Suppressor macrophage (primary cell): ENCODE results near the gene ELP4.

Source experiments
- DNase-seq, 4 experiments: peaks; one replicate each; pipeline ENCODE4 v3.0.0-alpha.2; 2020 to 2022

The ELP4 gene

DNA sequence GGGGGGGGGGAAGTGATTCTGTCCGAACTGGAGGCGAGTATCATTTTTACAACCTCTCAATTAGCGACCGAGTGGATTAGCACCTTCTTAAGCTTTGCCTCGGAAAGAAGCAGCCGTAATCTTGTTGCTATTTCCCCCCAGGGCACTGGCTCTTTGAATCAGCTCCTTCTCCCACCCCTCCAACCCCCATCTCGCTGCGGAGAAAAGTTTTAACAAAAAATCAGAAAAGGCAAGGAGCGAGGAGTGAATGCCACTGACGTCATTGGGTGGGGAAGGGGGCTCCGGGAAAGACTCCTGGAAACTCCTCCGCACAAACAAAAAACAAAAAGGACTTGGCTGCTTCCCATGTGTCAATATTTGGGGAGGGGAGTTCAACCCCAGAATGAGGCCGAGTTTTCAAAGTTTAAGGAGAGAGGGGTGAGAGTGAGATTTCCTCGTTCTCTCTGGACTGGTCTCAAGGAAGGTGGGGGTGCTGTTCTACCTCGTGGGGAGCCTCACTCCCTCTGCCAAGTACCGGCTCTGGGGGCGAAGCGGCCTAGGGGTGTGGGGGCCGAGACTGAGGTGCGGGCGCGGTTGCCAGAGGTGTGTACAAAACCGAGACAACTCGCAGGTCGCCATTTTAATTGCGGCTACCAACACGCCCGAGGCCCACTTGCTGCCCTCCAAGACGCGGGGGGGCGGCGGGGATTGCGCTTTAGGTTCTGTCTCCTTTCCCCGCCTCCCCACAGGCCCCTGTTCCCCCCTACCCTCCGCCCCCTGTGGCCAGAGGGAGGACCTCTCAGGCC is 304.0 kb downstream of the ELP4 start:
- DNase-seq = no peak

DNA sequence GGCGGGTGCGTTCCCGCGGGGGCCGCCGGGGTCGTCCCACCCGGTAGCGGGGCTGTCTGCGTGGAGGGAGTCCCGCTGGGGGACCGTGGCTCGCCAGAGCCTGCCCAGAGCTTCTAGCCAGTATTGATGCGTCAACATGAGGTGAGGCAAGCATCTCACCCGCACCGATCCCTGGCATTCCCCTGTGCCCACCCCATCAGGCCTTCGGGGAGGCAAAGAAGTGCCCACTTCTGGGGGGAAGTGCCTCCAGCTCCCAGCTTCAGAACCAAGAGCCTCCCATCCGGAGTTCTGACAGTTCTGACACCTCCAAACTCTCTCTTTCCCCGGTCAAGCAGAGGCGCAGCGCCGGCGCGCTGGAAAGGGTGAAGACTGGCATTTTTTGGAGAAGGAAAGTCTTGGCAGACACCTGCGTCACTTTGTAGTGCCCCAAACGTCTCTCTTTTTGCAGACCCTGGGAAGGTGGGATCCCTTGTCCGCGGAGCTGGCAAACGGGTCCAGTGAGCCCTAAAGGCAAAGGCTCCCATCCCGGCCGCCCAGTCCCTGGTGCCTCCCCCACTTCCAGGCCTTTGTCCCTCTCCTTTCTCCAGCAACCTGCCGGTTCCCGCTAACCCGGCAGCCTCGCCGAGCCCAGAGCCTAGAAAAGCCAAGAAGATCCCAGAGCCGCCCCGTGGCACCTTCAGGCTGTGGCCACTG is 304.8 kb downstream of the ELP4 start:
- DNase-seq = no peak

DNA sequence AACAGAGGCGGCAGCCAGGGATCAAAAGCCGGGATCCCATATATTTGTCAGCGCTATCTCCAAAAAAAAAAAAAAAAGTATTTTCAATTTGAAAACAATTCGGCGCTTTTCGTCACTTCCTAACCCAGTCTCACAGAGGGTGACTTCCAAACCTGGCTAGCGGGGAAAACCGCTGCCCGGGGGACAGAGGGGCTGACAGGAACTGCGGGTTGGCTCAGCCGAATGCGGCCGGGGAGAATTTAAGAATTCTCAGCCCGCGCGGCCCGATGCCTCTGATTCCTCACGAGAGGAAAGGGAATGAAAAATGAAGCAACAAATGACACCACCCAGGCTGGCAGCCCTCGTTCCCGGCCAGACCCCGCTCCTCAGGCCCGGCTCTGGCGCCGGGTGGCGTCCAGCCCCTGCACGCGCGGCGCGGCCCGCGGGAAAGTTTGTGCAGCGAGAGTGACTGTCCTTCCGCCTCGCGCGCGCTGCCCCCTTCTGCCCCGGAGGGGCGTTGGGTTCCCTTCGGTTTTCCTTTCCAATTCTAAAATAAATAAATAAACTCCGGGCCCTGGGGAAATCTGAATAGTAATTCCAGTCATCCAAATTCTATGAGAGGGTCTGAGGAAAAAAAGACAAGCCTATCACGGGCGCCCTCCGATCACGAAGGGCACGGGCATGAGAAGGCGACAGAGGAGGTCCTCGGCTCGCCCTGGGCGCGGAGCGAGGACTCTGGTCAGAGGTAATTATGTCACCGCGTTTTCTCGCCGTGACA is 306.3 kb downstream of the ELP4 start:
- no peak for DNase-seq

DNA sequence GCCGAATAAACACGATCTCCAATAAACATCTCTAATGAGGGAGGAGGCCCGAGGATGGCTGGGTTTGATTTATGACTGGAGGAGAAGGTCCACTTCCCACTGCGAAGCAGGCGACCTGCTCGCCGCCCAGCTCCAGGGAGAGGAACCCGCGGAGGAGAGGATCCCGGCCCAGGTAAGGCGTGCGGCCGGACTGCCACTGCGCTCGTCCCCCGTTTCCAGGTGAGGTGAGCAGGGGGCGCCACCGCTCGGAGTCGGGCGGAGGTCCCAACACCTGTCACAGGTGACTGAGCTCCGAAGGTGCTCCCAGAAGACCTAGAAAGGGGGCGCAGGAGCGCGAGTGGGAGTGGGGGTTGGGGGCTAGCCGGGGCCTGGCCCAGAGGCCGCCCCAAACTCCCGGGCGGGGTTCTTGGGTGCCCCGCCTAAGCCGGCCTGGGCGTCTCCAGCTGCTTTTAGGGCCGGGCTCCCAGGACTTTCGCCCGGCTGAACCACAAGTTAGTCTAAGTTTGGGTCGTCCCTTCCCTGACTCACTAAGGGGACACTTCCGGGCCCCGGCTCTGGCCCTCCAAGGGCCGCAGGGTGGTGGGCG is 307.0 kb downstream of the ELP4 start:
- DNase-seq = no peak

GRCh38 chr11:31817054-31817620 is 307.6 kb downstream of the ELP4 start:
- no peak for DNase-seq

DNA sequence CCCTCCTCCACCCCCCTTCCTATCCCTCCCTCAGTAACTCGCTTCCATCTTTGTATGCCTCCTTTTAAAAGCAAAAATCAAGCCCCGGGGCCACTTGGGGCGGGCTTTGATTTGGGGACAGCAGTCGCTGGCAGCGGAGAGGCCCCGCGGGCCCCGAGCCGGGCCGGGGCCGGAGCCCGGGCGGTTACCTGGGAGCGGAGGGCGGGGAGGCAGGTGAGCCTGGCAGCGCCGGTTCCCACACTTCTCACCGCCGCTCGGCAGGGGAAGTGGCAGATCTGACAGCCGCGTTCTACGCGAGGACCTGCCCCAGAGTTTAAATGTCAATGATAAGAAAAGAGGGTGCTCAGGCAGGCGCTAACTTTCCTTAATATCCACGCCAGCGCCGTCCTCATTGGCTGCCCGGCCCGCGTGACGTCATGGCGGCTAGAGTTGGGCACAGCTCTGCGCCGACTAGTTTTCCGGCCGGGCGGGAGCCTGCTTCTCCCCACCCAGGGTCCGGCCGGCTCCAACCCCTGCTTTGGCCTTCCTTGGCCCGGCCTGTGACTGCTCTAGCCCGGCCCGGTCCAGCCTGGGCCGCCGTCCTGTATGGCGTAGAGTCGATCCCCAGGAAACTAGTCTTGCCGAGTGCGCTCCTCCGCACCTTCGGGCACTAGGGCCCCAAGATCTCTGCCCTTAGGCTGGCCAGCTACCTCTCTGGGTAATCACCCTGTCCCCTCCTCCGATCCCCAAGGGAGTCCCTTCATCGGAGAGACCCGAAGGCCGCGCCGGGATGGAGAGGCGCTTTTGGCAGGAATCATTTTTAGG is 308.3 kb downstream of the ELP4 start:
- no peak for DNase-seq

DNA sequence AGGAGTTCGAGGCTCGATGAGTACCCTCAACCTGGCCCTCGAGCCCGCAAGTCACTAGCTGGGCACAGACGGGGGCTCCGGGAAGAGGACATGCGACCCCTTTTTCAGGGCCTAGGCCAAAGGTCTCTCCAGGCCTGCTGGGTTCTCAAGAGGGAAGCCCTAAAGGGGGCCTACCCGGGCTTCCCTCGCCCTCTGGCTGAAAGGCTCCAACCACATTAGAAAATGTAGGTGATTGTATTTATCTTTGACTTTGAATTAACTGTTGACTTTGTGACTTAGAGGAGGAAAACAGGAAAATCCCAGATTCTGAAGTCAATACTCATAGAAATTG is 308.8 kb downstream of the ELP4 start:
- DNase-seq = no peak

DNA sequence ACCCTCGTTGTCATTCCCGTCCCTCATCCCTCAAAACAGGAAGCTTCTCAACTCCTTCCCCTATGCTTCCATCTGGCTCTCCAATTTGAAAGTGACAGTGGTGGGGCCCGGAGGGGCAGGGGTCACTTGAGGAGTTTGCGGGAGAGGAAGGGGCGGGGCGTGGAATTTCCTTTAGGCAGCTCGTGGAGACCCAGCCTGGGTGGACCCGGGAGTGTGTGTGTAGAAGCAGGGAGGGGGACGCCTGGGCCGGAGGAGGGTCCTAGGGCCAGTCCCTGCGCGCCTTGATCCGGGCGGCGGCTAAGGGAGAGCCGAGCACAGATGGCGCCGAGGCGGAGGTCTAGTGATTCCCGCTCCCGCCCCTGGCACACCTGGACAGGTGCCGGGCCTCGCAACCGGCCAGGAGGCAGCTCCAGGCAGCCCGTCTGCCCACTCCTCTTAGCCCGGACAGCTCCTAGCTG is 309.3 kb downstream of the ELP4 start:
- no peak for DNase-seq

DNA sequence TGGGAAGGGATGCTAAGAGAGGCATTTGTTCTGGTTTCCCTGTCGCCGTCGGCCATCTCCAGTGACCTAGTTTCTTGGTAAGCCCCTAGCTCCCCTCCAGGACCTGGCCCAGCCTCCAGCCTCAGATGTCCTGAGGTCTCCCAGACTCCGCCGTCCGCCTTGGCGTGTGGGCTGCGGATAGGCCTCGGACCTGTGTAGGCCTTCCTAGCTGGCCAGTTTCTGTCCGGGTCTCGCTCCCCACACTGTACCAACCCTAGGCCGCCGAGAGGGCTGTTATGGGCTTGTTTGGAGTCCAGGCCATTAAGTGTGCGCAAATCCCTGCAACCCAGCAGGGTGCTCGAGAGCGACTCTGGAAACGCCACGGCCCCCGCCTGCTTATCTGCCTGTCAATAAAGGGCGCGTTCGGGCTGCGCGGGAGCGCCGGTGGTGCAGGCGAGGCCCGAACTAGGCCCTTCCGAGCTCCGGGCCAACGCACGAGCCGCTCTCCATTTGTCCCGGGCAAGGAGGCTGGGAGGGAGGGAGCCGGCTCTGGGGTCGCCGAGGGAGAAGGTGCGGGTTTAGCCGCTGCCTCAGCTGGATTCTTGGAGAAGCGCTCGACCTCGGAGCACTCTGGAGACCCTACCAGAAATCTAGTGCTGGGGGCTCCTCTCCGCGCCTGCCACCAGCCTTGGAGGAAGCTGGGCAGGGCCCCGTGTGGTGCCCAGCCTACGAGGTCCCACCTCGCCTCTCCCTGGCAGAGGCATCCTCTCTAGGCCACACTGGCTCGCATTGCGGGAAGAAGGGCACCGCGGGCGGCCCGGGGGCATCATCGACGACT is 310.3 kb downstream of the ELP4 start:
- DNase-seq = no peak

DNA sequence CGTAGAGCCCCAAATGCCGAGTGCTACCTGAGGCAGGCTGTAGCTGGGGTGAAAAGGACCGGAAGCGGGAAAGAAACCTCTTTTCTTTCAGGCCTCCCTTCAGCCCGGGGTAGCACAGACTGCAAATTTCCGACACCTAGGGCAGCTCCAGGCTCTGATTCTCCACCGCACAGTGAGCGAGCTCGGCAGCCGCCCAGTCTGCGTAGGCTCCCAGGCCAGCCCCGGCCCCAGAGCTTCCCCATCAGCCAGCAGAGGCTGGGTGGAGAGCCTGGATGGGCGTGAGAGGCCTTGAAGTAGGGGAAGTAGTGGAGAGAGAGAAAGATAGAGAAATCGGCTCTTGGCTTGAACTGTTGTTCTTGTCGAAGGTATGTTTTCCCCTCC is 310.9 kb downstream of the ELP4 start:
- DNase-seq = peak in 3 of 4 experiments; percentile 42 to 66 (median 51)

DNA sequence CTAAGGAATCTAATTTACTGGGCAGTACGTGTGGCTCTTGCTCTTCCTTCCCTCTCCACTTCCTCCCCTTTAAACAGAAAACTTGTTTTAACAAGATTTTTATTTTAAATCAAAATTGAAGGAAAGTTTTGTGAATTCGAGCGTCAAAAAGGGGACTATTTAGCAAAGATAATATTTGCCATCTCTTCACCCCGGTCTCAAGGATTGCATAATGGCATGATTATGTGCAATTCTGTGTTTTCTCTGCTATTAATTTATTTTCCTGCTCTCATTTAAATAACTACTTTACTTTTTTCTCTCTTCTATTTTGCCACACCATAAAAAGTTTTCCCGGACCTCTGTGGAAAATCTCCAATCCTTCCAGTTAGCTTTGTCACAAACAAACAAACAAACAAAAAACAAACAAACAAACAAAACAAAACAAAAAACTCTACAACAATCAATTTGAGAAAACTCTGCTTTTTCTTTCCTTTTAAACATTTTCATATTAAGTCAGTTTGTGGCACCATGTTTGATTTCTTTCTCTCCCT is 311.7 kb downstream of the ELP4 start:
- no peak for DNase-seq

- no peak for DNase-seq
Observed at GRCh38 chr11:31821766-31822165, 312.2 kb downstream of the ELP4 start.

DNA sequence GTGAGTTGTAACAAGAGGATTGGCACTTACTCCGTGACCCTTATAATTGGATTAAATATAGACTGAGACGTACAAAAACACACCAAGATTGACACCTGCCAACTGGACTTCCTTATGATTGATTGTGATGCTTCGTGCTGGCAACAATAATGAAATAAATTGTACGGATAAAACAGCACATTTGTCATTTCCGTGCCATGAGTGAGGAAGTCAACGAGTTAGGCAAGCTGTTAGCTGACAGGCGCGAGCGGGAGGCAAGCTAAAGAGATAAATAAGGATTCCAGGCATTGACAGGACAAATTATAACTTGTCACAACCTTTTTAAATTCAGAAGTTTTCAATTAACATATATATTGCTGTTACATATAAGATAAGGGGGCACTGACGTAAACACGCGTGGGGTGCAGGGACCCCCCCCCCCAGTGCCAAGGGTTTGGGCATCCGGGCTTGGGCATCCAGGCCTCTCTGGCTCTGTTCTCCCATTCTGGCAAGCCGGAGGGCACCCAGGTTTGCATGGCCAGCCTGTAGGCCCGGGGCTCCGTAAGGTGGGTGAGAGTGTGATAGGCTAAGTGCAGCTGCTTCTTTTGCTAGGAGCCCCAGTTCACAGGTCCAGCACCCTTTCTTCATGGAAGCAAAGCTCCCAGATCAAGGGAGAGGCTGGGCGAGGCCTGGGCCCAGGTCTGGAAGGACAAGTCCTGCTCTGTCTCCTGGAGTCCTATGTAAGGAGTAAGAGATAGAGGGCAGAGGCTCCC is 312.8 kb downstream of the ELP4 start:
- no peak for DNase-seq

GRCh38 chr11:31822927-31823643 is 313.5 kb downstream of the ELP4 start:
- DNase-seq = no peak

DNA sequence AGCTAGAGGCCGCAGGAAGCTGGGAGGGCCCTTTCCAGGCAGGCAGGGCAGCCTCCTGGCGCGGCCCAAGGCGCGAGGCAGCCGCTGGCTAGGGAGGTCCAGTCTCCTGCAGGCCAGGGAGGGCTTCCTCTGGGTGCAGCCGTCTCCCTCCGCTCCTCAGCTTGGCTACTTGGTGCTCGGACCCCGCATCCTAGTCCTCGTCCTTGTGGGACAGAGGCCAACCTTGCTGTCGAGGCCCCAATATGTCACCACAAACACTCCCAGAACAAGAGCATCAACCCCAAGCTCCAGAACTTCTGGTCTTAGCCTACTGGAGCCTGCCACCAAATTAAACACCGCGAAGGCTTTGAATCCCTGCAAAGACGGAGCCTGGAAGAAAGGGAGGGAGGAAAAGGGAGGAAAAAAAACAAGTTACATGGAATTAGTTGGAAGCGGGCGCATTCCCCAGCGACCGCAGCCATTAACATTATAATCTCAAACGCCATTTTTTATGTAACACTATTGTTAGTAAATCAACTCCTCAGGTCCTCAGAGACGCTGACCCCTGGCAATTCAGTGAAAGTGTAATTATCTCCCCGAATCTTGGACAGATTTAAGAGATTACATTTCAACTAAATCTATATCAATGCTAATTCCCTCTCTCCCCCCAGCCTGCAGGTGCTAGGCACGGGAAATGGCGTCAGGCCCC is 314.2 kb downstream of the ELP4 start:
- DNase-seq = no peak

GRCh38 chr11:31824332-31824878 is 314.8 kb downstream of the ELP4 start:
- DNase-seq = no peak

GRCh38 chr11:31824879-31825837 is 315.6 kb downstream of the ELP4 start:
- DNase-seq = no peak
